Mononuclear cell (primary cell): ENCODE data around the gene NXN. TPM values are rescaled to one million over a fixed set of nuclear protein-coding genes. Genes with fewer than 3 reads are reported as not detected.
A peak's percentile ranks its signal among the peaks of the same experiment; 100 is the strongest.
"Not testable (repeated sequence)": the region's sequence is repeated elsewhere in the genome, so short reads cannot be mapped to it uniquely, and the experiment has no call there.

Source experiments
- H3K27me3 ChIP-seq: 2 replicates; pipeline ENCODE4 v1.6.0; 2011; ENCODE audit warnings: low read length, control low read depth; ENCODE audit not compliant: insufficient read depth
- H3K4me1 ChIP-seq: 2 replicates; pipeline ENCODE4 v1.5.1; 2011; ENCODE audit warnings: mild to moderate bottlenecking, low read length, control low read depth; ENCODE audit not compliant: insufficient read depth
- H3K4me3 ChIP-seq: 2 replicates; pipeline ENCODE4 v1.5.1; 2011; ENCODE audit warnings: mild to moderate bottlenecking, low read length, moderate library complexity
- H3K9me3 ChIP-seq: 2 replicates; pipeline ENCODE4 v1.5.1; 2011; ENCODE audit warnings: low read depth, mild to moderate bottlenecking, control low read depth, low read length
- total RNA-seq: library from RNA; depleted of rRNA; stranded (reverse); fragments of >200 nt; gene quantifications from one replicate; pipeline ENCODE4 v1.2.3, GENCODE V29; 2012

Gene NXN
- total RNA-seq, 1 donor: 0.52 TPM

GRCh38 chr17:753418-753817 is 226.2 kb downstream of the NXN start:
- Histone ChIP-seq H3K9me3 (no peaks in the 10 kb centered on the region), H3K27me3 (no peaks in the 10 kb centered on the region)

DNA sequence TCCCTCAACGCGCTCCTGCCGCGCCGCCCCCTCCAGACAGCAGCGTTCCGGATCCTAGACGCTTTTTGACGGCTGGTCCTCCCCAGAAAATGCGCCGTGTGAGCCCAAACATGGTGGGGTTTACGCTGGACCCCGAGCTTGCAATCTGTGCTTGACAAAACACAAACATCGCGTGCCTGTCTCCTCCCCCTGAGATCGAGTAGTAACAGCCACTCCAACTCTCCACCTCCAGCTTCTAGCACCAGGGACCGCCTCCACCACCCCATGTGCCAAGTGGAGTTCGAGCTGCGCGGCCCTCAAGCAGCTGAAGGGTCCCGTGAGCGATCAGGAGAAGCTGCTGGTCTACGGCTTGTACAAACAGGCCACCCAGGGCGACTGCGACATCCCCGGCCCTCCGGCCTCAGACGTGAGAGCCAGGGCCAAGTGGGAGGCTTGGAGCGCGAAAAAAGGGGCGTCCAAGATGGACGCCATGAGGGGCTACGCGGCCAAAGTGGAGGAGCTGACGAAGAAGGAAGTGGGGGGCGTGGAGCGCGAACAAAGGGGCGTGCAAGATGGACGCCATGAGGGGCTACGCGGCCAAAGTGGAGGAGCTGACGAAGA is 226.9 kb downstream of the NXN start:
- Histone ChIP-seq H3K9me3 (no peaks in the 10 kb centered on the region), H3K4me1 (peaks cover 26% of the 10 kb centered on the region), H3K27me3 (no peaks in the 10 kb centered on the region), H3K4me3 (peak overlapping the region; percentile 65)

More at GRCh38 chr17:753418-753817, 226.2 kb downstream of the NXN start:
- Histone ChIP-seq H3K4me3 (no peak overlapping the region), H3K4me1 (peaks cover 26% of the 10 kb centered on the region)

GRCh38 chr17:752002-752619 is 227.5 kb downstream of the NXN start, which contains the start of gene GEMIN4:
TSS of gene GEMIN4 (minus strand) at chr17:752264. CDS start at chr17:752142, 122 bp downstream.
- Histone ChIP-seq H3K4me1 (peaks cover 26% of the 10 kb centered on the region), H3K4me3 (peak within 1 kb of the TSS; percentile 65), H3K27me3 (no peaks in the 10 kb centered on the region), H3K9me3 (no peaks in the 10 kb centered on the region)

- Histone ChIP-seq H3K4me1 (peaks cover 26% of the 10 kb centered on the region), H3K9me3 (no peaks in the 10 kb centered on the region), H3K27me3 (no peaks in the 10 kb centered on the region), H3K4me3 (peak overlapping the region; percentile 65)
Measured at GRCh38 chr17:751269-752001, 228.1 kb downstream of the NXN start.

DNA sequence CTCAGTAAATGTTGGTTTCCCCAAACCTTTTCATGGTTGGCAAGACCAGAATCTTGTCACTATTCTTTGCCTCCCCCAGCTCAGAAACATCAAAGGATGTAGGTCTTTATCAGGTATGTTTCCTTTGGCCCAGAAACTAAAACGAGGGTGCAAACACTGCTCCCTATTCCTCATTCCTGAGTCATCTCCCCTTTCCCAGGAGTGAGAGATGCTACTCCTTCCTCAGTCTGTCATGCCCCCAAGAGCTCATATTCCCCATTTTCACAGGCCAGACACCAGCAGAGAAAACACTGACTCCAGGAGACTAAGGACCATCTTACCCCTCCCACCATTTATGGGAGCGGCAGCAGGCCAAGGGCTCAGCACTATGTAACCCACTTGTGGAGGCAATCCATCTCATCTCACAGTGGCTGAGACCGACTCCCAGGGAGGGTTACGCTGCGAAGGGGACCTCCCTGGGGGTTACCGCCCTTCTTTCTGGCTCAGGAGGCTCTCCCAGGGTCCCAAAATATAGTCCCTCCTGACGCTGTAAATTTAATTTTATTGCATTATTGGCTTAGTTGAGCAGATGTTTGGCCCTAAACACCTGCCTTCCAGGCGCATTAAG is 229.0 kb downstream of the NXN start:
- Histone ChIP-seq H3K4me3 (no peak overlapping the region), H3K27me3 (no peaks in the 10 kb centered on the region), H3K4me1 (peaks cover 26% of the 10 kb centered on the region), H3K9me3 (no peaks in the 10 kb centered on the region)

GRCh38 chr17:749359-749758 is 230.2 kb downstream of the NXN start:
- H3K27me3 ChIP-seq, H3K4me3 ChIP-seq, H3K9me3 ChIP-seq: not testable (repeated sequence)
- H3K4me1 ChIP-seq: peaks cover 26% of the 10 kb centered on the region

Other genes with a start within 250 kb of the NXN start
- 0.31 TPM for gene TLCD3A, start 247.2 kb downstream of the NXN start, total RNA-seq
- 10.0 TPM for gene GEMIN4, start 227.5 kb downstream of the NXN start, total RNA-seq
- 58.4 TPM for gene GLOD4, start 197.5 kb downstream of the NXN start, total RNA-seq
- gene MRM3, start 197.4 kb downstream of the NXN start, total RNA-seq: 40.9 TPM
- 9.4 TPM for gene TIMM22, start 17.4 kb upstream of the NXN start, total RNA-seq
- 112 TPM for gene ABR, start 200.2 kb upstream of the NXN start, total RNA-seq